ENCODE data around the gene INTS4. TPM values are rescaled to one million over a fixed set of nuclear protein-coding genes. Genes with fewer than 3 reads are reported as not detected.
A peak's percentile ranks its signal among the peaks of the same experiment; 100 is the strongest.
"Not testable (repeated sequence)": the region's sequence is repeated elsewhere in the genome, so short reads cannot be mapped to it uniquely, and the experiment has no call there.

Gene INTS4
- total RNA-seq, 1 donor from 2014 or later: 10.7 TPM

- Histone ChIP-seq H3K4me1 (peaks cover 0 to 2% of the 10 kb centered on the region in 2 donors), H3K9me3 (no peaks in the 10 kb centered on the region), H3K27ac (peak within 1 kb of the TSS in 1 of 2 donors; percentile 4), H3K4me3 (peak within 1 kb of the TSS; percentile 50 to 63), H3K27me3 (no peaks in the 10 kb centered on the region), H3K36me3 (no peaks in the 10 kb centered on the region)
- intact Hi-C loops (cut with DNase I): no loop called here
- no peak for DNase-seq (ENCODE audit: low spot score in 2 of 2)
- TF ChIP-seq CTCF (IDR thresholded peaks at IDR 0.05): no peak
Measured at GRCh38 chr11:78022397-78023396, 28.2 kb upstream of the INTS4 start, which contains the start of gene KCTD14. TSS of gene KCTD14 (minus strand) at chr11:78023276. CDS start at chr11:78023249, 27 bp downstream.

GRCh38 chr11:78021611-78022010, 27.1 kb upstream of the INTS4 start:
- Histone ChIP-seq H3K9me3 (no peaks in the 10 kb centered on the region), H3K27ac (no peak overlapping the region), H3K4me1 (peaks cover 0 to 2% of the 10 kb centered on the region in 2 donors), H3K36me3 (no peaks in the 10 kb centered on the region), H3K27me3 (no peaks in the 10 kb centered on the region), H3K4me3 (no peak overlapping the region)
- TF ChIP-seq CTCF (IDR thresholded peaks at IDR 0.05): no peak
- no peak for DNase-seq (ENCODE audit: low spot score in 2 of 2)
- intact Hi-C loops (cut with DNase I): no loop called here

- Histone ChIP-seq H3K9me3 (no peaks in the 10 kb centered on the region), H3K4me3 (no peak overlapping the region), H3K27ac (no peak overlapping the region), H3K36me3 (no peaks in the 10 kb centered on the region), H3K4me1 (peaks cover 0 to 2% of the 10 kb centered on the region in 2 donors), H3K27me3 (no peaks in the 10 kb centered on the region)
- TF ChIP-seq CTCF (IDR thresholded peaks at IDR 0.05): no peak
- intact Hi-C loops (cut with DNase I): no loop called here
- no peak for DNase-seq (ENCODE audit: low spot score in 2 of 2)
Measured at GRCh38 chr11:78020246-78020645, 25.8 kb upstream of the INTS4 start.

GRCh38 chr11:78019808-78020207, 25.3 kb upstream of the INTS4 start:
- Histone ChIP-seq H3K4me3 (no peak overlapping the region), H3K36me3 (no peaks in the 10 kb centered on the region), H3K9me3 (no peaks in the 10 kb centered on the region), H3K27me3 (no peaks in the 10 kb centered on the region), H3K27ac (no peak overlapping the region), H3K4me1 (peaks cover 0 to 2% of the 10 kb centered on the region in 2 donors)
- DNase-seq (ENCODE audit: low spot score in 2 of 2): no peak
- TF ChIP-seq CTCF (IDR thresholded peaks at IDR 0.05): no peak
- intact Hi-C loops (cut with DNase I): no loop called here

- H3K9me3 ChIP-seq: no peaks in the 10 kb centered on the region
- no peak for DNase-seq (ENCODE audit: low spot score in 2 of 2)
- no peak overlapping the region for H3K4me3 ChIP-seq
- H3K27me3 ChIP-seq: no peaks in the 10 kb centered on the region
- intact Hi-C loops (cut with DNase I): no loop called here
- no peaks in the 10 kb centered on the region for H3K4me1 ChIP-seq
- no peaks in the 10 kb centered on the region for H3K36me3 ChIP-seq
- H3K27ac ChIP-seq: no peak overlapping the region
- no peak for TF ChIP-seq CTCF (IDR thresholded peaks at IDR 0.05)
Measured at GRCh38 chr11:78015878-78016277, 21.4 kb upstream of the INTS4 start.

- H3K27me3 ChIP-seq; intact Hi-C loops (cut with DNase I); H3K4me1 ChIP-seq; H3K27ac ChIP-seq; H3K36me3 ChIP-seq; DNase-seq (ENCODE audit: low spot score in 2 of 2); H3K4me3 ChIP-seq; H3K9me3 ChIP-seq: not testable (repeated sequence)
Measured at GRCh38 chr11:78014937-78015520, 20.6 kb upstream of the INTS4 start.

Measured in ascending aorta (tissue), 2 donors.